GM12891 (cell line): Measurements from ENCODE around the gene ATXN7L1.

ENCODE experiments used
- DNase-seq: peaks from one replicate; pipeline ENCODE4 v3.0.0; 2011; ENCODE audit warnings: low spot score; ENCODE audit not compliant: insufficient read length
- FAIRE-seq: peaks from 2 replicates; lab custom pipeline; 2011; peaks lifted over from hg19 to GRCh38; lab: Jason Lieb, UNC
- PAX5 ChIP-seq: IDR thresholded peaks from 2 replicates; pipeline ENCODE4 v1.6.1; 2011; ENCODE audit warnings: low read length, moderate library complexity, mild to moderate bottlenecking; ENCODE audit not compliant: insufficient read depth, severe bottlenecking
- POLR2A ChIP-seq: IDR thresholded peaks from 2 replicates; pipeline ENCODE4 v1.6.1; 2011; ENCODE audit warnings: low read depth, low read length, control low read depth
- POLR2AphosphoS5 ChIP-seq: IDR thresholded peaks from 2 replicates; pipeline ENCODE4 v1.6.1; 2011; ENCODE audit warnings: low read depth, low read length, control low read depth
- POU2F2 ChIP-seq: IDR thresholded peaks from 2 replicates; pipeline ENCODE4 v1.6.1; 2011; ENCODE audit warnings: low read depth, mild to moderate bottlenecking, control low read depth, low read length, moderate library complexity
- SPI1 ChIP-seq: IDR thresholded peaks from 2 replicates; pipeline ENCODE4 v1.6.1; 2011; ENCODE audit warnings: low read depth, low read length, control low read depth
- TAF1 ChIP-seq: IDR thresholded peaks from 2 replicates; pipeline ENCODE4 v1.6.1; 2011; ENCODE audit warnings: low read depth, low read length, control low read depth

ATXN7L1 gene

GRCh38 chr7:105769901-105770628, 106.3 kb downstream of the ATXN7L1 start:
- FAIRE-seq, result peak; percentile 48
- DNase-seq, result no peak
- TF ChIP-seq SPI1 (no peak), POU2F2 (no peak), POLR2A (no peak), PAX5 (no peak)

- DNase-seq (no peak), FAIRE-seq (no peak)
- TF ChIP-seq PAX5 (peak; percentile 91), SPI1 (no peak)
Measured at GRCh38 chr7:105768898-105769507, 107.4 kb downstream of the ATXN7L1 start.

- DNase-seq (no peak), FAIRE-seq (no peak)
- TF ChIP-seq POU2F2 (no peak), POLR2A (no peak), POLR2AphosphoS5 (no peak), TAF1 (no peak), SPI1 (no peak)
Measured at GRCh38 chr7:105768117-105768516, 108.3 kb downstream of the ATXN7L1 start.

GRCh38 chr7:105766421-105767073, 109.9 kb downstream of the ATXN7L1 start:
- TF ChIP-seq PAX5 (no peak), POU2F2 (peak; percentile 85)
- no peak for FAIRE-seq
- DNase-seq, result no peak

GRCh38 chr7:105765846-105766245, 110.6 kb downstream of the ATXN7L1 start:
- FAIRE-seq (no peak), DNase-seq (no peak)
- TF ChIP-seq SPI1, result no peak
- no peak for TF ChIP-seq POLR2A
- TF ChIP-seq POLR2AphosphoS5, result no peak
- TF ChIP-seq PAX5, result no peak
- TF ChIP-seq POU2F2, result no peak
- no peak for TF ChIP-seq TAF1

- no peak for FAIRE-seq
- TF ChIP-seq TAF1 (no peak), POLR2A (no peak), POLR2AphosphoS5 (no peak), PAX5 (no peak), SPI1 (no peak), POU2F2 (no peak)
Measured at GRCh38 chr7:105764506-105764905, 111.9 kb downstream of the ATXN7L1 start.

GRCh38 chr7:105760551-105761447, 115.6 kb downstream of the ATXN7L1 start:
- no peak for DNase-seq
- FAIRE-seq, result no peak
- TF ChIP-seq TAF1 (no peak), SPI1 (no peak), POLR2AphosphoS5 (no peak), POLR2A (no peak), PAX5 (no peak), POU2F2 (no peak)

More at GRCh38 chr7:105764506-105764905, 111.9 kb downstream of the ATXN7L1 start:
- DNase-seq, result no peak

- TF ChIP-seq POLR2A (no peak), TAF1 (no peak), POLR2AphosphoS5 (no peak), SPI1 (no peak), PAX5 (no peak), POU2F2 (no peak)
- FAIRE-seq (no peak), DNase-seq (no peak)
Measured at GRCh38 chr7:105759670-105760550, 116.5 kb downstream of the ATXN7L1 start.

- FAIRE-seq, result no peak
- TF ChIP-seq SPI1 (no peak), POLR2A (no peak), POU2F2 (no peak)
- no peak for DNase-seq
Measured at GRCh38 chr7:105756367-105756766, 120.0 kb downstream of the ATXN7L1 start.

GRCh38 chr7:105752671-105753275, 123.6 kb downstream of the ATXN7L1 start:
- no peak for FAIRE-seq
- no peak for DNase-seq

More at GRCh38 chr7:105752671-105753275, 123.6 kb downstream of the ATXN7L1 start:
- TF ChIP-seq SPI1 (no peak), PAX5 (no peak), POLR2A (no peak), POLR2AphosphoS5 (no peak), POU2F2 (no peak), TAF1 (no peak)
